H9 (cell line): ENCODE results near the gene THSD7B. TPM values are rescaled to one million over a fixed set of nuclear protein-coding genes. Genes with fewer than 3 reads are reported as not detected.

Experiments used
- DNase-seq: peaks from one replicate; pipeline ENCODE4 v3.0.0-alpha.2; 2017
- H2AFZ ChIP-seq: one replicate; pipeline ENCODE4 v1.6.1; 2013; ENCODE audit warnings: mild to moderate bottlenecking, low read length, control low read depth, moderate library complexity
- H2AK5ac ChIP-seq: 2 replicates; pipeline ENCODE4 v1.6.1; 2013; ENCODE audit warnings: low read length, control low read depth, mixed read lengths; ENCODE audit not compliant: insufficient read length
- H2BK120ac ChIP-seq: one replicate; pipeline ENCODE4 v1.6.1; 2013; ENCODE audit warnings: low read depth, mild to moderate bottlenecking, low read length, control low read depth, inconsistent platforms; ENCODE audit not compliant: poor library complexity, severe bottlenecking
- H2BK12ac ChIP-seq: 2 replicates; pipeline ENCODE4 v1.6.1; 2013; ENCODE audit warnings: low read length, control low read depth, mixed read lengths, low read depth; ENCODE audit not compliant: insufficient read length
- H2BK15ac ChIP-seq: 2 replicates; pipeline ENCODE4 v1.6.1; 2013; ENCODE audit warnings: low read depth, low read length, control low read depth
- H2BK20ac ChIP-seq: one replicate; pipeline ENCODE4 v1.6.1; 2013; ENCODE audit warnings: low read depth, mild to moderate bottlenecking, low read length, control low read depth, inconsistent platforms; ENCODE audit not compliant: poor library complexity, severe bottlenecking
- H2BK5ac ChIP-seq: 2 replicates; pipeline ENCODE4 v1.6.1; 2013; ENCODE audit warnings: low read length, control low read depth, mixed read lengths; ENCODE audit not compliant: insufficient read length
- H3K14ac ChIP-seq: 2 replicates; pipeline ENCODE4 v1.6.1; 2013; ENCODE audit warnings: low read length, control low read depth; ENCODE audit not compliant: insufficient read depth
- H3K18ac ChIP-seq: 2 replicates; pipeline ENCODE4 v1.6.1; 2013; ENCODE audit warnings: low read depth, mild to moderate bottlenecking, mixed read lengths, low read length, control low read depth; ENCODE audit not compliant: insufficient read length
- H3K23ac ChIP-seq: 2 replicates; pipeline ENCODE4 v1.6.1; 2013; ENCODE audit warnings: low read length, control low read depth, mixed read lengths, low read depth; ENCODE audit not compliant: insufficient read length
- H3K23me2 ChIP-seq: 2 replicates; pipeline ENCODE4 v1.6.1; 2013; ENCODE audit warnings: low read depth, mild to moderate bottlenecking, mixed read lengths, low read length, control low read depth; ENCODE audit not compliant: insufficient read length, poor library complexity, severe bottlenecking
- H3K27ac ChIP-seq: 2 replicates; pipeline ENCODE4 v1.5.1; 2013; ENCODE audit warnings: low read length, control low read depth, mixed read lengths, low read depth; ENCODE audit not compliant: insufficient read length
- H3K27me3 ChIP-seq: 2 replicates; pipeline ENCODE4 v1.6.1; 2013; ENCODE audit warnings: low read length, control low read depth, inconsistent platforms; ENCODE audit not compliant: insufficient read depth
- H3K4ac ChIP-seq: 2 replicates; pipeline ENCODE4 v1.6.1; 2013; ENCODE audit warnings: low read depth, mild to moderate bottlenecking, control low read depth, inconsistent platforms, low read length, moderate library complexity
- H3K4me1 ChIP-seq: 2 replicates; pipeline ENCODE4 v1.6.1; 2013; ENCODE audit warnings: low read length, control low read depth, inconsistent platforms; ENCODE audit not compliant: insufficient read depth
- H3K4me2 ChIP-seq: 2 replicates; pipeline ENCODE4 v1.6.1; 2013; ENCODE audit warnings: low read length, control low read depth, mixed read lengths; ENCODE audit not compliant: insufficient read length, insufficient read depth
- H3K56ac ChIP-seq: 2 replicates; pipeline ENCODE4 v1.6.1; 2013; ENCODE audit warnings: low read depth, mild to moderate bottlenecking, mixed read lengths, low read length, control low read depth; ENCODE audit not compliant: insufficient read length
- H3K79me1 ChIP-seq: 2 replicates; pipeline ENCODE4 v1.6.1; 2013; ENCODE audit warnings: low read depth, mild to moderate bottlenecking, moderate library complexity, low read length, control low read depth, inconsistent platforms; ENCODE audit not compliant: insufficient read depth, poor library complexity, severe bottlenecking
- H3K79me2 ChIP-seq: 2 replicates; pipeline ENCODE4 v1.6.1; 2013; ENCODE audit warnings: low read length, control low read depth, inconsistent platforms; ENCODE audit not compliant: insufficient read depth
- H3K9ac ChIP-seq: 2 replicates; pipeline ENCODE4 v1.6.1; 2013; ENCODE audit warnings: low read length, control low read depth, mixed read lengths; ENCODE audit not compliant: insufficient read length; ENCODE audit errors: extremely low read depth
- H3K9me3 ChIP-seq: one replicate; pipeline ENCODE4 v1.6.1; 2013; ENCODE audit warnings: low read depth, low read length, inconsistent platforms; ENCODE audit not compliant: control insufficient read depth
- H3T11ph ChIP-seq: one replicate; pipeline ENCODE4 v1.6.1; 2013; ENCODE audit warnings: mild to moderate bottlenecking, low read length, control low read depth, inconsistent platforms
- H4K20me1 ChIP-seq: one replicate; pipeline ENCODE4 v1.6.1; 2013; ENCODE audit not compliant: control insufficient read depth, insufficient read length, insufficient read depth
- H4K5ac ChIP-seq: 2 replicates; pipeline ENCODE4 v1.6.1; 2013; ENCODE audit warnings: low read depth, mild to moderate bottlenecking, mixed read lengths, low read length, control low read depth; ENCODE audit not compliant: insufficient read length
- H4K8ac ChIP-seq: replicated peaks from 2 replicates; pipeline ENCODE4 v1.6.1; 2013; ENCODE audit warnings: low read length, control low read depth, mixed read lengths, low read depth; ENCODE audit not compliant: insufficient read length
- H4K91ac ChIP-seq: 2 replicates; pipeline ENCODE4 v1.6.1; 2013; ENCODE audit warnings: low read depth, mild to moderate bottlenecking, moderate library complexity, mixed read lengths, low read length, control low read depth; ENCODE audit not compliant: insufficient read length
- H3K27ac Mint-ChIP-seq, 3 experiments: 2 replicates in 2 of 3; 3 replicates in 1 of 3; pipeline ENCODE4 v1.8.0; 2020 to 2021; ENCODE audit warnings: mixed read lengths in 3 of 3, mild to moderate bottlenecking in 1 of 3, moderate library complexity in 1 of 3
- H3K27me3 Mint-ChIP-seq: 2 replicates; pipeline ENCODE4 v1.8.0; 2021; ENCODE audit warnings: low read depth, mild to moderate bottlenecking, moderate library complexity, mixed read lengths
- H3K36me3 Mint-ChIP-seq, 3 experiments: 2 replicates in 2 of 3; 3 replicates in 1 of 3; pipeline ENCODE4 v1.8.0; 2020 to 2021; ENCODE audit warnings: low read depth in 3 of 3, mixed read lengths in 3 of 3; ENCODE audit not compliant: insufficient read depth in 1 of 3
- H3K4me1 Mint-ChIP-seq, 2 experiments: 2 replicates each; pipeline ENCODE4 v1.8.0; 2020; ENCODE audit warnings: mixed read lengths in 2 of 2
- H3K4me3 Mint-ChIP-seq, 2 experiments: 2 replicates in 1 of 2; 3 replicates in 1 of 2; pipeline ENCODE4 v1.8.0; 2020 to 2021; ENCODE audit warnings: mild to moderate bottlenecking in 2 of 2, mixed read lengths in 2 of 2, moderate library complexity in 1 of 2
- H3K9me3 Mint-ChIP-seq, 2 experiments: 2 replicates in 1 of 2; 3 replicates in 1 of 2; pipeline ENCODE4 v1.8.0; 2020; ENCODE audit warnings: mild to moderate bottlenecking in 2 of 2, mixed read lengths in 2 of 2, moderate library complexity in 1 of 2
- WGBS: extraction: QIAGEN DNeasy Blood & Tissue Kit; methylation state at CpG from one replicate; pipeline ENCODE4 v1.1.7; 2013; ENCODE audit warnings: missing lambda C conversion rate, low lambda C conversion rate, mixed read lengths; ENCODE audit not compliant: insufficient read length; ENCODE audit errors: extremely low coverage; 5-methylcytosine and 5-hydroxymethylcytosine counted together
- total RNA-seq: library from RNA; stranded (reverse); gene quantifications from 2 replicates; pipeline ENCODE4 v1.2.1, GENCODE V29; 2021
- TF ChIP-seq, protein P1 (sequence below): fragments of 200-600 bp; sonication (generic); conservative IDR thresholded peaks from 3 replicates; pipeline ENCODE4 v1.8.0; 2021; ENCODE audit warnings: antibody characterized with exemption, mild to moderate bottlenecking

The THSD7B gene
- total RNA-seq, 1 experiment from 2014 or later, result 0.85 TPM

DNA sequence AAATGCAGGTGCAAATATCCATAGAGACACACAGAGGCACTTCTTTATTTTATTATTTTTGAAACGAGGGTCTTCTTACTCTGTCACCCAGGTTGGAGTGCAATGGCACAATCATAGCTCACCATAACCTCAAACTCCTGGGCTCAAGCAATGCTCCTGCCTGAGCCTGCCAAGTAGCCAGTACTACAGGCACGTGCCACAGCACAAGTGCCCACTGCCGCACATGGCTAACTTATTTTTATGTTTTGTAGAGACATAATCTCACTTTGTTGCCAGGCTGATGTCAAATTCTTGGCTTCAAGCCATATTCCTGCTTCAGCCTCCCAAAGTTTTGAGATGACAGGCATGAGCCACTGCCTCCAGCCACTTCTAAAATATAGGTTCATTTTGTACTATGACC is 537.6 kb downstream of the THSD7B start:
- Histone ChIP-seq H3K9me3 (no peaks in the 10 kb centered on the region), H4K8ac (no peak overlapping the region), H3K4me1 (no peaks in the 10 kb centered on the region), H2BK15ac (no peak overlapping the region), H3T11ph (no peak overlapping the region), H4K5ac (no peak overlapping the region), H3K18ac (no peak overlapping the region), H3K4me2 (no peak overlapping the region), H3K79me1 (no peaks in the 10 kb centered on the region), H3K23ac (no peak overlapping the region), H3K23me2 (no peaks in the 10 kb centered on the region), H3K9ac (no peak overlapping the region), H2BK20ac (no peak overlapping the region), H4K91ac (no peak overlapping the region), H4K20me1 (no peaks in the 10 kb centered on the region), H3K79me2 (no peaks in the 10 kb centered on the region), H2BK5ac (no peak overlapping the region), H2BK12ac (no peak overlapping the region), H3K14ac (no peak overlapping the region), H3K56ac (no peak overlapping the region), H3K27ac (no peak overlapping the region), H3K4ac (no peak overlapping the region), H2AK5ac (no peak overlapping the region), H3K27me3 (no peaks in the 10 kb centered on the region), H2BK120ac (no peak overlapping the region), H2AFZ (no peak overlapping the region)
- Mint-ChIP-seq H3K4me3 (no peak overlapping the region), H3K9me3 (peaks cover 10 to 12% of the 10 kb centered on the region in 2 experiments), H3K27ac (no peak overlapping the region), H3K4me1 (no peaks in the 10 kb centered on the region), H3K27me3 (no peaks in the 10 kb centered on the region), H3K36me3 (peaks cover 5 to 11% (median 10%) of the 10 kb centered on the region in 3 experiments)
- TF ChIP-seq, protein P1, sequence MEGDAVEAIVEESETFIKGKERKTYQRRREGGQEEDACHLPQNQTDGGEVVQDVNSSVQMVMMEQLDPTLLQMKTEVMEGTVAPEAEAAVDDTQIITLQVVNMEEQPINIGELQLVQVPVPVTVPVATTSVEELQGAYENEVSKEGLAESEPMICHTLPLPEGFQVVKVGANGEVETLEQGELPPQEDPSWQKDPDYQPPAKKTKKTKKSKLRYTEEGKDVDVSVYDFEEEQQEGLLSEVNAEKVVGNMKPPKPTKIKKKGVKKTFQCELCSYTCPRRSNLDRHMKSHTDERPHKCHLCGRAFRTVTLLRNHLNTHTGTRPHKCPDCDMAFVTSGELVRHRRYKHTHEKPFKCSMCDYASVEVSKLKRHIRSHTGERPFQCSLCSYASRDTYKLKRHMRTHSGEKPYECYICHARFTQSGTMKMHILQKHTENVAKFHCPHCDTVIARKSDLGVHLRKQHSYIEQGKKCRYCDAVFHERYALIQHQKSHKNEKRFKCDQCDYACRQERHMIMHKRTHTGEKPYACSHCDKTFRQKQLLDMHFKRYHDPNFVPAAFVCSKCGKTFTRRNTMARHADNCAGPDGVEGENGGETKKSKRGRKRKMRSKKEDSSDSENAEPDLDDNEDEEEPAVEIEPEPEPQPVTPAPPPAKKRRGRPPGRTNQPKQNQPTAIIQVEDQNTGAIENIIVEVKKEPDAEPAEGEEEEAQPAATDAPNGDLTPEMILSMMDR, result no peak
- no CpG with 5 or more reads among the region's 3 CpGs for WGBS
- no peak for DNase-seq
